HG02852 (cell line): ENCODE measurements around the gene TSFM.
"Not testable (repeated sequence)": the region's sequence is repeated elsewhere in the genome, so short reads cannot be mapped to it uniquely, and the experiment has no call there.

ENCODE experiments used
- ATAC-seq: cut with Tn5 transposase; IDR thresholded peaks from one replicate; pipeline ENCODE4 v1.9.1; 2021; ENCODE audit warnings: mild to moderate bottlenecking, moderate library complexity; ENCODE audit not compliant: unreplicated experiment

Gene TSFM

DNA sequence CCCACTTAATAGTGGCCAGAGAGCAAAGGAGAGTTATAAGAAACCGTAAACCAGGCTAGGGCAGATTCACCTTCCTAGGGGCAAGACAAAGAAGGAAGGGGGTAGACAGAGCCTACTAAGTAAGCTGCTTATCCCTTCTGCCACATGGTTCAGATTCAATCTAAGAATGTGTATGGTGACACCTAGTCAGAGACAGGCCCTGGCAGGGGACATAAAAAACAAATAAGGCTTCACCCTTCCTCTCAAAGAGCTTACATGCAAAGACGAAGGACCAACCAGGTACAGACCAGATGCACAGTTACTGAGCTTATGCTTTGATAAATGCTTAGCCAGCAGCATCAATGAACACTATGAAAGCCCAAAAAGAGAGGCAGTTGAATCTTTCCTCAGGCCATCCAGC is 20.1 kb upstream of the TSFM start:
- ATAC-seq: no peak

GRCh38 chr12:57763881-57764661 is 18.5 kb upstream of the TSFM start:
- no peak for ATAC-seq

DNA sequence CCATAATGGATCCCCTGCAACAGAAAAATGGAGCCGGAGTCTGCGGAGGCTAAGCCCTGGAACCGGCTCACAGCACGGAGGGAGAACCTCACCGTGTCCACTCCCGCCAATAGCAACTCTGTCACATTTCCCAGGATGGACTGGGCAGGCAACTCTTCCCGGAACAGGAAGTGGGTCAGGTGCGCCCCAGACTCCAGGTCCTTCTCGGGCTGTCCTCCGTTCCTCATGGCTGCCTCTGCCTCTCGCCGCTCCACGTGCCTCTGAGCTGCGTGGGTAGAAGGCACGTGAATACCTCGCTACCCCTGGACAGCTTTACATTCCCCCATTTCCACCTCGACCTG is 18.0 kb upstream of the TSFM start:
- no peak for ATAC-seq

DNA sequence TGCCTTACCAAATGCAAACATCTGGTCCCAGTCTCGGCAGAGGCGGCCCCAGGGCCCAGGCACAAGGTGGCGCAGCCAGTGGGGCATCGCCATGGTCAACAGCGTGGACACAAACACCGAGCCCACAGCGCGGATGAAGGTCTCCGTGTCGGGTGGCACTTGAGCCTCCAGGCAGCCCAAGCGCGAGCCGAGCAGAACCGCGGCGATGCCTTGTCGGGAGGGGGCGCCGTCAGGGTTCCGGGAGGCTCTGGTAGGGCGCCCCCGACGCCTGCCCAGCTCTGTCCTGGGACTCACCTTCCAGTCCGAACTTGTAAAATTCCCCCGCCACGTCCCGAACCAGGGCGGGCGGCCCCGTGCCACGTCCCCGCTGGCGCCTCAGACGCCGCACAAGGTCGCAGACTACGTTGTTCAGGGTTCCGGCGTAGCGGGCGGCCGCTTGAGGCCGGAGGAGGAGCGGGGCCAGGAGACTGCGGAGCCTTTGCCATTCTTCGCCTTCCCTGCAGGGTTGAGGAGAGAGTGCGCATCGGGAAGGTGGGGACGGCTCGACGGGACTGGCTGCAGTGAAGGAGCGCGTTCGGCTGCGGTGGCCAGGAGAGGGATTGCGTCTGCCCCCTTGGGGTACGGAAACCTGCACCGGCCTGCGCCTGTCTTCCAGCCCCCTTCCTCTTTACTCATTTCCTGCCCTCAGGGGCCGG is 17.4 kb upstream of the TSFM start:
- peak; percentile 54 for ATAC-seq

- peak; percentile 10 for ATAC-seq
Measured at GRCh38 chr12:57765698-57766463, 16.7 kb upstream of the TSFM start.

- no peak for ATAC-seq
Measured at GRCh38 chr12:57766464-57767304, 15.9 kb upstream of the TSFM start, which contains the start of gene CYP27B1. Gene CYP27B1 (minus strand): TSS chr12:57767078. CDS start chr12:57767041, 37 bp downstream.

GRCh38 chr12:57767305-57767698 is 15.3 kb upstream of the TSFM start:
- no peak for ATAC-seq

DNA sequence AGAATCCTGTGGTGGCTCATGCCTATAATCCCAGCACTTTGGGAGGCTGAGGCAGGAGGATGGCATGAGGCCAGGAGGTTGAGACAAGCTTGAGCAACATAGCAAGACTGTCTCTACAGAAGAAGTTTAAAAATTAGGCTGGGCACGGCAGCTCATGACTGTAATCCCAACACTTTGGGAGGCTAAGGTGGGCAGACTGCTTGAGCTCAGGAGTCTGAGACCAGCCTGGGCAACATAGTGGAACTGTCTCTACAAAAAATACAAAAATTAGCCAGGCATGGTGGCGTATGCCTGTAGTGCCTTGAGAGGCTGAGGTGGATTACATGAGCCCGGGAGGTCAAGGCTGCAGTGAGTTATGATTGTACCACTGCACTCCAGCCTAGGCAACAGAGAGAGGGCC is 14.7 kb upstream of the TSFM start:
- ATAC-seq: no peak

GRCh38 chr12:57769594-57769993 is 13.0 kb upstream of the TSFM start:
- ATAC-seq: no peak

- no peak for ATAC-seq
Measured at GRCh38 chr12:57770734-57771133, 11.9 kb upstream of the TSFM start.

GRCh38 chr12:57771236-57771872 is 11.2 kb upstream of the TSFM start:
- ATAC-seq: peak; percentile 76

GRCh38 chr12:57771873-57772428 is 10.6 kb upstream of the TSFM start, which contains the start of gene METTL1:
Gene METTL1 (minus strand): TSS chr12:57772105. CDS start chr12:57772083, 22 bp downstream.
- peak; percentile 80 for ATAC-seq

DNA sequence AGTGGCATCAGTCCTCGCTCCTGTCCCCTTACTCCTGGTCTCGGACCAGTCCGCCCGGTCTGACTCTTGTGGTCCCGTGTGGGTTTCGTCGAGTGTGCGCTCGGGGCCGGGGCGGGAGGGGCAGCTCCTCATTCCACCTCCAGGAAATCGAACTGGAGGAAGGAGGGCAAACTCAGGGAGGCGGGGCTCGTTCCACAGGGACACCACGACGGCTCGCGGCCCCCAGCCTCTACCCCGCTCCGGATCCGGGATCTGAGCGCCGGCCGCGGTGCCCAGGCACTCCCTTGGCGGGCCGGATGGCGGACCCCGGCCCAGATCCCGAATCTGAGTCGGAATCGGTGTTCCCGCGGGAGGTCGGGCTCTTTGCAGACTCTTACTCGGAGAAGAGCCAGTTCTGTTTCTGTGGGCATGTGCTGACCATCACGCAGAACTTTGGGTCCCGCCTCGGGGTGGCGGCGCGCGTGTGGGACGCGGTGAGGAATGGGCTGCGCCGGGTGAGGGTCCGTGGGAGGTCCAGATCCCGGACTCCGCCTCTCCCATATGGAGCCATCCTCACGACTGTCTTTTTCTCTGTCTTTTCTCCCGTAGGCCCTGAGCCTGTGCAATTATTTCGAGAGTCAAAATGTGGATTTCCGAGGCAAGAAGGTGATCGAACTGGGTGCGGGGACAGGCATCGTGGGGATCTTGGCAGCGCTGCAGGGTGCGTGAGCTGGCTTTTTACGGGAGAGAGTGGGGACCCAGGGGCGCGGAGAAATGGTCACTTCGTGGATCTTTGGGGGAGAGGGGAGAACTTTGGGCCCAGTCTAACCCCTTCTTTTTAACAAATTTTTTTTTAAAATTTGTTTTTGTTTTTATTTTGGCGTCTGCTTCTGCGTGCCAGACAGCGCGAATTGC is 9.9 kb upstream of the TSFM start, which contains the start of gene EEF1AKMT3:
Gene EEF1AKMT3 (plus strand): TSS at position 186 of the 894 bp plus-strand sequence. CDS start 111 bp downstream, at position 297.
- ATAC-seq: peak; percentile 27

DNA sequence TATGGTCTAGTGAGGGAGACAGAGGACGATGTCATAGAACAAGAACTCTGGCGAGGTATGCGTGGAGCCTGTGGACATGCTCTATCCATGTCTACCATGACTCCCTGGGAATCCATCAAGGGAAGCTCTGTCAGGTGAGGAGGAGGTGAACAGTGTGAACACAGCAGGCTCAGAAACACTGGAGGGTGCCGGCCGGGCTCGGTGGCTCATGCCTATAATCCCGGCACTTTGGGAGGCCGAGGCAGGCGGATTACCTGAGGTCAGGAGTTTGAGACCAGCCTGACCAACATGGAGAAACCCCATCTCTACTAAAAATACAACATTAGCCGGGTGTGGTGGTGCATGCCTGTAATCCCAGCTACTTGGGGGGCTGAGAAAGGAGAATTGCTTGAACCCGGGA is 8.0 kb upstream of the TSFM start:
- ATAC-seq: not testable (repeated sequence)

GRCh38 chr12:57775044-57775443 is 7.5 kb upstream of the TSFM start:
- ATAC-seq: no peak

DNA sequence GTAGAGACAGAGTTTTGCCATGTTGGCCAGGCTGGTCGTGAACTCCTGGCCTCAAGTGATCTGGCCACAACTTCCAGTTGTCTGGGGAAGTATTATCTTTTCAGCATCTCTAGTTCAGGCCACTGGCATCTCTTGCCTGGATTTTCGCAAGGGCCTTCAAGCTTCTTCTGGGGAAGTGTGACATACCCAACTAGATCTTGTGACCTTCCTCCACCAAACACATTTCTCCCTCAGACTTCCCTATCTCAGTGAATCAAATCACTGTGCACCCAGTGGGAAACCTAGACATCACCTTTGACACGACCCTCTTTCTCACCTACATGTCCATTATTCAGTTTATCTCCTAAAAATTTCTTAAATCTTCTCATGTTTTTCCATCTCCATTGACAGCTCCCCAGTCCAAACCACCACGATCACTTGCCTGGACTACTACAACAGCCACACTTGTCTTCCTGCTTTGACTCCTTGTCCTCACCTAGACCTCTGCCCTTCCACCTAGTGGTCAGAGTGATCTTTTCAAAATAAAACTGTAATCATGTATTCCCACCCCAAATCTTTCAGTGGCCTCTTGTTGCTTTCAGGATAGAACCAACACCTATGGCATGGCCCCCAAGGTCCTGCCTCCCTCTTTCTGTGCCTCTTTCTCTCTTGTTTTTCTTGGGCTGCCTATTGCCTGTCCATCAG is 6.9 kb upstream of the TSFM start:
- ATAC-seq: no peak

- ATAC-seq: no peak
Measured at GRCh38 chr12:57776247-57776587, 6.4 kb upstream of the TSFM start.

GRCh38 chr12:57777367-57777766 is 5.2 kb upstream of the TSFM start:
- ATAC-seq: no peak
